IPS-NIHi7 (cell line): ENCODE results near the gene DYNLT1.
A peak's percentile ranks its signal among the peaks of the same experiment; 100 is the strongest.
"Not testable (repeated sequence)": the region's sequence is repeated elsewhere in the genome, so short reads cannot be mapped to it uniquely, and the experiment has no call there.

Experiments used
- DNase-seq: peaks from one replicate; pipeline ENCODE4 v3.0.0; 2012; ENCODE audit warnings: mixed read lengths; ENCODE audit errors: extremely low spot score

DYNLT1 gene

DNA sequence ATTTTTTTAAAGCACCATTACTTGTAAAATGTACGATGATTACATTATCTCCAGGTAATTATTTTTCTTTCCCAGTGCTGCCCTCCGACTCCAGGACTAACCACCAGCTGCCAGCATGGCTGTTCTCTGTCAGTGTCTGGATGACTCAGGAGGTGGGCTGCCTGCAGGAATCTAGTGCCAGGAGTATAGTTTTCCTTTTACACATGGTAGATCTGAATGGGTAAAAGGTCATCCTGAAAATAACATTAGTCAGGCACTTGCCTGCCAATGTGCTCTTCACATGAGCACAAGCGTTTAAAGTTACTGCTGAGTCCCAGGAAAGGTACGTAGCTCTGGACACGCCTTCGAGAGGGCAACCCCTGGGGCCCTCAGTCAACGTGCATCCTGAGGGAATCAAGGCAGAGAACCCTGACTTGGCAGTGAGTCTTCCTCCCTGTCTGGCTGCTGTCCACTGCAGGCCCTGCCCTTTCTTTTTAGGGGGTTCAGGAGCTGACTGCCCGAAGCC is 2.4 kb downstream of the DYNLT1 start:
- DNase-seq, result no peak

GRCh38 chr6:158640519-158640918 is 4.0 kb downstream of the DYNLT1 start:
- DNase-seq, result no peak

DNA sequence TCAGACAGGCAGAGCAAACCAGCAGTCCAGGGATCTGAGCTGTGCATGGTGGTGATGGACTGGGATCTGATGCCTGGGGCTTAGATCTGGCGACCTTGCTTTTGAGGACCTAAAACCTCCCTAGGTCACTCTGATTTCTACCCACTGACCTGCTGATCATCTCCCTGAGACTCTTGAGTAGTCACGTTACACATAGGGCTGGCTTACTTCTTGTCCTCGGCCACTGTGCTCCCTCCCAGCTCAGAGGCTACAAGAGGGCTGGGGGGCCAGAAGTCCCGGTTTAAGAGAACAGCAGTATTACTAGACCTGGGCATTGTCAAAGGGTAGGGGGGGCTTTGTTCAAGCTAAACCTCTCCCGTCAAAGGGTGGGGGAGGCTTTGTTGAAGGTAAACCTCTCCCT is 5.5 kb downstream of the DYNLT1 start:
- no peak for DNase-seq

DNA sequence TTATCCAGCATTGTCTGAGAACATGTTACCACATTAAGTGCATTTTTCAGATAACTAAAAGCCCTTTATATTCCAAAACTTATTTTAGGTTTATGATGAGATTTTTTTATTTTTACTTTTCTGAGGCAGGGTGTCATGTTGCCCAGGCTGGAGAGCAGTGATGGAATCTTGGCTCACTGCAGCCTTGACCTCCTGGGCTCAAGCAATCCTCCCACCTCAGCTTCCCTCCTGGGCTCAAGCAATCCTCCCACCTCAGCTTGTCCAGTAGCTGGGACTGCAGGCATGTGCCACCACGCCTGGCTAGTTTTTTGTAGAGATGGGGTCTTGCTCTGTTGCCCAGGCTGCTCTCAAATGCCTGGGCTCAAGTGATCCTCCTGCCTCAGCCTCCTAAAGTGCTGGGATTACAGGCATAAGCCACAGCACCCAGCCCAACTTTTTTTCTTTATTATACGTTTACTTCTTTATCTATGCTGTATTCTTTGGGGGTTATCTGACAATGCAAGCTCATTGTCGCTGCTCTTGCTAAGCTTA is 6.2 kb downstream of the DYNLT1 start:
- DNase-seq, result no peak

DNA sequence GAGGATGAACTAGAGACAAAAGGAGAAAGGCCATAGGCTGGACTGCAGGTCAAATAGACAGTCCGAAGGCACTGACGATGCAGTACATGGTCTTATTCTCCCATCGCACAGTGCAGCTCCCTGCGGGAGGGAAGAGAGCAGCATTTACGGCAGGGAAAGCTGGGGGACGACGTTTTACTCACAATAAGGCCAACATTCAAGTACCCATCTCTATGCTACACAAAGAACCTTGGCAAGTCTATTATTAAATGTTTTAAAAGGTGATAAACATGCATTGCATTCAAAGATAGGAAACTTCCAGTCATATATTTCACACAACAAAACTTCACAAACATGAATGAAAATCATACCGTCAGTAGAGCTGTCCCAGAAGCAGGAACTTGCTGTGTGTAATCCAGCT is 7.8 kb downstream of the DYNLT1 start:
- no peak for DNase-seq

GRCh38 chr6:158635427-158636073 is 9.0 kb downstream of the DYNLT1 start:
- no peak for DNase-seq

- DNase-seq, result no peak
These were observed 9.7 kb downstream of the DYNLT1 start for GRCh38 chr6:158634695-158635426.

- DNase-seq, result no peak
These were observed 11.4 kb downstream of the DYNLT1 start for GRCh38 chr6:158633127-158633526.

DNA sequence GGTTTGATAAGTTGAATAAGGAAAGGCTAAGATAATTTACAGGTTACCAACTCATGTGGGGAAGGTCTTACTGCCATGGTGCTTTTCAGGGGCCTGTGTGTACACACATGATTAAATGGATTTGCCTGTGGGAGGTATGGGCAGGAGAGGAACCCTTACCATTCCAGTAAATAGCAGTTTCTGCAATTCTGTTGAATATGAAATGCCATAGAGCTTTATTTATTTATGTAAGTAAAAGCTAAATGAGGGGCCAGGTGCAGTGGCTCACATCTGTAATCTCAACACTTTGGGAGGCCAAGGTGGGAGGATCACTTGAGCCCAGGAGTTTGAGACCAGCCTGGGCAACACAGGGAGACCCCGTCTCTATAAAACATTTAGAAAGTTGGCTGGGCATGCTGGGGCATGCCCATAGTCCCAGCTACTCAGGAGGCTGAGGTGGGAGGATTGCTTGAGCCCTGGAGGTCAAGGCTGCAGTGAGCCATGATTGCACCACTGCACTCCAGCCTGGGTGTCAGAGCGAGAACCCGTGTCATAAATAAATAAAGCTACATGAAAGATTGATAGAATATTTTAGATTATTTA is 11.9 kb downstream of the DYNLT1 start:
- not testable (repeated sequence) for DNase-seq

- no peak for DNase-seq
These were observed 12.6 kb downstream of the DYNLT1 start for GRCh38 chr6:158631678-158632537.

- no peak for DNase-seq
These were observed 13.5 kb downstream of the DYNLT1 start for GRCh38 chr6:158630938-158631616.

DNA sequence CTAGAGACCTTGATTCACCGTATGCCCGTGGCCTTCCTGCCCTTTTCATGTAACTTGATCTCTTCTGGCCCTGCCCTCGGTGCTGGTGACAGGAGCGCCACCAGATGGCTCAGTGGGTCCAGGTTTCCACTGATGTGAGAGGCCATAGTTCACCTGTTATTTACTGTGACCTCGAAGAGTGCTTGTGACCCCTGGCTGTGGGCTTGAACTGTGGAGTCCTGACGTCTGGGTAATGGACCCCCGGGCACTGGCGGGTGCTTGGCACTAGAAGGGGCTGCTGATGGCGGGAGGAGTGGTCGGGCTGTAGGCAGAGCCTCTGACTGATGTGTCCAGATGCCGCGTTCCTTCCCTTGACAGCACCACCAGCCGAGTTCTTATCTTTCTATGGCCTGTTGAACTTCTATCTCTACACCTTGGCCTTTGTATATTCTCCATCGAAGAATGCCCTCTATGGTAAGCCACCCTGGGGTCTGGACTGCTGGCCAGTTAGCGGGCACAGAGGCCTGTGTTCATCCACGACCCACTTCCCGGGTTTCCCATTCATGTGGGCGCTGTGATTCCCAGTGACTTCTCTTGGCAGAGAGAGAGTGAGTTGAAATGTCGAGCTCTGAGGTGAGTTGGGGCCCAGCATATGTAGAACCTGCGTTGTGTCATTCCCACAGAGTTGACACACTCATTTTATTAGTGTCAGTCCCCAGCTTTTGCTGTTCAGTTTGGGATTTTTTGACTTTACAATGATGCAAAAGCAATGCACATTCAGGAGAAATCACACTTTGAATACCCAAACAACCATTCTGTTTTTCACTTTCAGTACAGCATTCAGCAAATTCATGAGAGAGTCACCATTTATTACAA is 14.9 kb downstream of the DYNLT1 start:
- peak; percentile 64 for DNase-seq

- DNase-seq, result no peak
These were observed 16.0 kb downstream of the DYNLT1 start for GRCh38 chr6:158628542-158628941.

- DNase-seq, result no peak
These were observed 16.7 kb downstream of the DYNLT1 start for GRCh38 chr6:158627940-158628211.

DNA sequence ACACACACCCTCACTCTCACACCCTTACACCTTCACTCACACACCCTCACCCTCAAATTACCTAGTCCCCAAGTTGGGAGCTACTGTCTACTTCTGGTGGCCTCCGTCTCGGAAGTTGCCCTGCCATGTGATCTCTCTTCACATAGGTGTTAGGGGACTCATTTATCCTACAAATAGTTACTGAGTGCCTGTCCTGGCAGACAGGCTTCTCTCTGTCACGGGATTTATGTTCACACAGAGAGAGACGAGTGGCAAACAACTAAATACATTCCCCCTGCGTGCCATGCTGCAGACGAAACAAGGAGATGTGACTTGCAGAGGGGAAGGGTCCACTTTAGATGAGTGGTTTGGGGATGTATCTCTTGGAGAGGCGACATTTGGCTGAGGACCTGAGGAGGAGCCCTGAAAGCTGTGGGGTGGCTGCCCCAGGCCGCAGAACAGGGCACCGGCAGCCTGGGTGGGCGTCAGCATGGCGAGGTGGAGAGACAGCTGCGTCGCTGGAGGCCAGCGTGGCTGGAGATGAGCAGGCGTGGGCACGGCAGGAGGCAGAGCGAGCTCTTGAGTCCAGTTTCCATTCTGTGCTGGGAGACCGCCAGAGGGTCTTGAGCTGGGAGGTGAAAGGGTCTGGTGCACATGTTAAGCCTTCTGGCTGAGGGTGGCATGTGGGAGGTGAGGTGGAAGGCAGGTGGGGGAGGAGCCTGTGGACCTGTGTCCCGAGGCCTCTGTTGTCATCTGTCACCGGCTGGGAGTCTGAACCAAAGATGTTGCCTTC is 17.2 kb downstream of the DYNLT1 start:
- DNase-seq, result no peak

DNA sequence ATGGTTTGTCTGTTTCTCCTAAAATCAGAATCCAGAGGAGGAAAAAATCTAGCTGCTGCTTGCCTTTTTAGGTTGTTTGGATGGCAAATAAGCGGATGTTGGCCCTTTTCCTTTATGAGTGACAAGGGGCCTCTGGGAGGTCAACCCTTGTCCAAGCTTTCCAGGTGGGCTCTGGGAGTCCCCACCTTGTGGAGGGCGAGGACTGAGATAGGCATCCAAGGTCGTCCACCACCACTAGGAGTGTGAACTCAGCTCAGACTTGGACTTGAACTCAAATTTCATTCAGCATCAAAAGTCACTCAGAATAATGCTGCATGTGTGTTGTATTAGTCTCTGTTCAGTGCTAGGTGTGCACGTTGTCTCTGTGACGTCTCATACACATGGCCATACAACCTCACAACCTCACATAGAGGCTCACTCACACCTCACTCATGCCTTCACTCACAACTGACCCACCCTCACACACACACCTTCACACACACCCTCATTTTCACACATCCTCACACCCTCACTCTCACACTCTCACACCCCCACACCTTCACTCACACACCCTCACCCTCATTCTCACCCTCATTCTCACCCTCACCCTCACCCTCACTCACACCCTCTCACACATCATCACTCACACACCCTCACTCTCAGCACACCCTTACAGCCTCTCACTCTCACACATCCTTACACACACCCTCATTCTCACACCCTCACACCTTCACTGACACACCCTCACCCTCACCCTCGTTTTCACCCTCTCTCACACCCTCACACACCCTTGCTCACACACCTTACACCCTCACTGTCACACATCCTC is 18.0 kb downstream of the DYNLT1 start:
- DNase-seq, result no peak

DNA sequence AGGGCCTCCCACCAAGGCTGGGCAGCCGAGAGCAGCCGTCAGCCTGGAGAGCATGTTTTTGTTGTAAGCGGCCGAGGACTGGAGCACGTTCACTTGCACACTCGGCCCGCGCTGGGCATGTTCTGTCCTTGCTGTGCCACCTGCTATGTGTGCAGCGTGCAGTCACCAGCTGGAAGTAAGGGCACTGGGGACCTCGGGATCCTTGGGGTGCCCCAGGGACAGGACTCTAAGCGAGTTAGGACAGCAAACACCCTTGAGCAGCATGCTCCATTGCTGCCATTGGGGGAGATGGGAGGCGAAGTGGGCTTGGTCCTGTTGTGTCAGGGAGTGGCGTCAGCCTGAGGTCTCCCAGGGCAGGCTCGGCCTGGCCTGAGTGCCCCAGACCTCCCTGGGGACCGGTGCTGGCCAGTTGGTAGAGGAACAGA is 18.6 kb downstream of the DYNLT1 start:
- no peak for DNase-seq
